Measurements from ENCODE around the gene ARPC5L.

ARPC5L gene

GRCh38 chr9:124879226-124879625 lies 17.3 kb downstream of the ARPC5L start:
- no peaks in the 10 kb centered on the region for H3K9me3 ChIP-seq
- TF ChIP-seq CTCF (IDR thresholded peaks at IDR 0.05) = no peak
- H3K27me3 ChIP-seq = no peaks in the 10 kb centered on the region
- H3K4me3 ChIP-seq (ENCODE audit: low read depth in 1 of 2, low read length in 1 of 2) = no peak overlapping the region
- peaks cover 100% of the 10 kb centered on the region for H3K36me3 ChIP-seq
- no peak overlapping the region for H3K27ac ChIP-seq
- no peaks in the 10 kb centered on the region for H3K4me1 ChIP-seq (ENCODE audit: control insufficient read depth in 1 of 2, insufficient read depth in 1 of 2, low read depth in 1 of 2, low read length in 1 of 2)

DNA sequence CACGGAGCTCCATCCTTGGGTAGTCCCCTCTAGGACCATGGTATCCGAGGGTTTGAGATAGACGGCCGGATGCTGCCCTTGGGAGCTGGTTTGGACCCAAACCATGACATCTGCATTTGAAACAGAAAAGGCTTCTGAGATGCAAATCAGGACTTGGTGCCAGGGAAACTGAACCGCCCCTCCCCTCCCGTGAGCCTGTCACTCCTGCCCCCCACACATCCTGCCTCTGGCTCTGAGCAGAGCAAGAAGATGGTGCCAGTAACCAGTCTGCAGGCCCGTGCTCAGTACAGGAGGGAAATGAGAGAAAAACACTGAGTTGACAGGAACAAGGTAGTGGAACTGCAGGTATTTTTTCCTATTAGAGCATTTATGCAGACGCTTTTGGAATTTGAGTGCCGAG lies 18.6 kb downstream of the ARPC5L start:
- no peak overlapping the region for H3K27ac ChIP-seq
- H3K27me3 ChIP-seq = no peaks in the 10 kb centered on the region
- H3K4me3 ChIP-seq (ENCODE audit: low read depth in 1 of 2, low read length in 1 of 2) = no peak overlapping the region
- no peaks in the 10 kb centered on the region for H3K4me1 ChIP-seq (ENCODE audit: control insufficient read depth in 1 of 2, insufficient read depth in 1 of 2, low read depth in 1 of 2, low read length in 1 of 2)
- H3K36me3 ChIP-seq = peaks cover 100% of the 10 kb centered on the region
- no peaks in the 10 kb centered on the region for H3K9me3 ChIP-seq
- no peak for TF ChIP-seq CTCF (IDR thresholded peaks at IDR 0.05)

DNA sequence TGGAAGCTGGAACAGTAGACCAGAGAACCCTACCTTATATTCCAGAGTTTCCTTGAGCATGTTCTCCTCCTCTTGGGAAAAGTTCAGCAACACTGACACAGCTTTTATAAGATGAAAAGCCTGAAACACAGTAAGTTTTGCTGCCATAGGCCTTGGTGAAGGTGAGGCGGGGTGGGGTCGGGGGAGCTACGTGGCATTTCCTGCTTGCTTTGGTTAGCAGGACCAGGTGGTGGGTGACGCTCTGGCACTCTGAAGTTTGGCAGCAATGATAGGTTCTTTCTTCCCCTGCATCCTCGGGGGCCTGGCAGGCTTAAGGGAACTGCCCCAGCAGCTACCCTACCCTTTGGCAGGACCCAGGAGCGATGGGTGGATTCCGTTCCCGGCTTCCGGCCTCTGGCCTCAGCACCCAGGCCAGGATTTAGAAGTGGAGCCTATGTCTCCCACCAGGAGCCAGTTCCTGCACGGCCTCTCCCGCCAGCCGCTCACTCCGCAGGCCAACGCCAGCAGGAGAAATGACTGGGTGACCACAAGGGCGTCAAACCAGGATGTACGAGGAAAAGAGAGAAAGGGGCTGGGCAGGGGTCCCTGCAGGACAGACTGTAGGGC lies 19.3 kb downstream of the ARPC5L start:
- Histone ChIP-seq H3K27me3 (no peaks in the 10 kb centered on the region), H3K9me3 (no peaks in the 10 kb centered on the region), H3K36me3 (peaks cover 100% of the 10 kb centered on the region), H3K27ac (no peak overlapping the region), H3K4me1 (ENCODE audit: control insufficient read depth in 1 of 2, insufficient read depth in 1 of 2, low read depth in 1 of 2, low read length in 1 of 2) (no peaks in the 10 kb centered on the region), H3K4me3 (ENCODE audit: low read depth in 1 of 2, low read length in 1 of 2) (no peak overlapping the region)
- TF ChIP-seq CTCF (IDR thresholded peaks at IDR 0.05) = no peak

- no peaks in the 10 kb centered on the region for H3K9me3 ChIP-seq
- H3K4me3 ChIP-seq (ENCODE audit: low read depth in 1 of 2, low read length in 1 of 2) = no peak overlapping the region
- no peaks in the 10 kb centered on the region for H3K27me3 ChIP-seq
- no peak overlapping the region for H3K27ac ChIP-seq
- peaks cover 0 to 3% of the 10 kb centered on the region in 2 experiments for H3K4me1 ChIP-seq (ENCODE audit: control insufficient read depth in 1 of 2, insufficient read depth in 1 of 2, low read depth in 1 of 2, low read length in 1 of 2)
- H3K36me3 ChIP-seq = peaks cover 100% of the 10 kb centered on the region
- no peak for TF ChIP-seq CTCF (IDR thresholded peaks at IDR 0.05)
These were observed 20.3 kb downstream of the ARPC5L start for GRCh38 chr9:124882231-124882630.

GRCh38 chr9:124884376-124884775 lies 22.4 kb downstream of the ARPC5L start:
- H3K36me3 ChIP-seq = peaks cover 100% of the 10 kb centered on the region
- no peak overlapping the region for H3K27ac ChIP-seq
- peaks cover 1 to 5% of the 10 kb centered on the region in 2 experiments for H3K4me1 ChIP-seq (ENCODE audit: control insufficient read depth in 1 of 2, insufficient read depth in 1 of 2, low read depth in 1 of 2, low read length in 1 of 2)
- no peak for TF ChIP-seq CTCF (IDR thresholded peaks at IDR 0.05)
- no peak overlapping the region for H3K4me3 ChIP-seq (ENCODE audit: low read depth in 1 of 2, low read length in 1 of 2)
- no peaks in the 10 kb centered on the region for H3K9me3 ChIP-seq
- no peaks in the 10 kb centered on the region for H3K27me3 ChIP-seq

All from neutrophil (primary cell).